HepG2 (cell line): ENCODE data around the gene FNDC10.

Source experiments
- CEBPB ChIP-seq: IDR thresholded peaks from 2 replicates; pipeline ENCODE4 v1.6.1; 2011; ENCODE audit warnings: low read depth, low read length, improper control_type of control experiment, borderline replicate concordance
- HMGXB4 ChIP-seq, 2 experiments: sonication (generic) in 1 of 2; formaldehyde crosslinking in 1 of 2; IDR thresholded peaks; 2 replicates each; pipeline versions ENCODE4 v1.4.0 to v1.6.1; 2018 to 2020; ENCODE audit warnings: missing genetic modification reagents in 2 of 2, borderline replicate concordance in 1 of 2, low read depth in 1 of 2, mild to moderate bottlenecking in 1 of 2, missing biosample characterization in 1 of 2

GRCh38 chr1:1623181-1623630 lies 23.3 kb upstream of the FNDC10 start:
- TF ChIP-seq CEBPB (no peak), HMGXB4 (CRISPR knock-in tag; IDR thresholded peaks at IDR 0.05; ENCODE audit: borderline replicate concordance in 1 of 2, low read depth in 1 of 2) (no peak)
